ENCODE measurements around the gene IL32.

IL32 gene

GRCh38 chr16:3094289-3095027, 29.0 kb downstream of the IL32 start:
- DNase-seq: peak; percentile 14

GRCh38 chr16:3095869-3096268, 30.4 kb downstream of the IL32 start:
- DNase-seq: no peak

- no peak for DNase-seq
Measured at GRCh38 chr16:3096362-3096761, 30.9 kb downstream of the IL32 start.

GRCh38 chr16:3097266-3097665, 31.8 kb downstream of the IL32 start:
- no peak for DNase-seq

- DNase-seq: no peak
Measured at GRCh38 chr16:3098459-3099394, 33.3 kb downstream of the IL32 start, which contains the start of gene ZSCAN10. ZSCAN10 (minus strand) TSS chr16:3099294; CDS start chr16:3092937, 6,357 bp downstream.

- DNase-seq: no peak
Measured at GRCh38 chr16:3099395-3099731, 33.9 kb downstream of the IL32 start.

GRCh38 chr16:3099732-3100499, 34.5 kb downstream of the IL32 start:
- peak; percentile 90 for DNase-seq

GRCh38 chr16:3101018-3101840, 35.8 kb downstream of the IL32 start:
- DNase-seq: peak; percentile 42

- DNase-seq: no peak
Measured at GRCh38 chr16:3101841-3102470, 36.5 kb downstream of the IL32 start.

GRCh38 chr16:3106205-3106928, 40.9 kb downstream of the IL32 start:
- DNase-seq: peak; percentile 93

- peak; percentile 77 for DNase-seq
Measured at GRCh38 chr16:3112058-3112880, 46.8 kb downstream of the IL32 start, which contains the start of gene ZNF205. ZNF205 (plus strand) TSS chr16:3112586; CDS start chr16:3113431, 845 bp downstream.

- DNase-seq: no peak
Measured at GRCh38 chr16:3112881-3113574, 47.6 kb downstream of the IL32 start.

GRCh38 chr16:3113765-3114479, 48.5 kb downstream of the IL32 start:
- no peak for DNase-seq

- no peak for DNase-seq
Measured at GRCh38 chr16:3115003-3115402, 49.6 kb downstream of the IL32 start.

- DNase-seq: no peak
Measured at GRCh38 chr16:3115561-3115960, 50.1 kb downstream of the IL32 start.

GRCh38 chr16:3118204-3118790, 52.9 kb downstream of the IL32 start:
- DNase-seq: no peak

- DNase-seq: no peak
Measured at GRCh38 chr16:3118846-3119245, 53.4 kb downstream of the IL32 start.

All from fibroblast of skin of right biceps (primary cell).